ENCODE results near the gene DEPDC4. TPM values are rescaled to one million over a fixed set of nuclear protein-coding genes. Genes with fewer than 3 reads are reported as not detected.

Gene DEPDC4
- total and polyA plus RNA-seq, 2 of the 13 experiments (the other 11 are each of a cell fraction or from before 2014, with no cell fraction given), result 2.2 to 5.7 TPM

DNA sequence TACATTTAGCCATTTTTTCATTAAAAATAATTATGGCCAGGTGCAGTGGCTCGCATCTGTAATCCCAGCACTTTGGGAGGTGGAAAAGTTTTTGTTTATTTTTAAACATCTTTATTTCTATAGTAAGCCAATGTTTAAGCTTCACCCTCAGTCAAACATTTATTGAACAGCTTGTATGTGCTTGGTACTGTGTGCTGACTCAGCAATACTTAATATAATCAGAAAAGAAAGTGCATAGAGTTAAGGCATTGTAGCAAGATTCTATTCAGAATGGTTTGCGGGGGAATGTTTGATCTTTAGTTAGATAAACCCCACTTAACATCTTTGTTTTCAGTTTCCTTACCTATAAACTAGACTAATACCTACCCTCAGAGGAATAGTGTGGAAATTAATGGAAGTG, 55.2 kb downstream of the DEPDC4 start:
- Histone ChIP-seq H3K9me3 (ENCODE audit: low read length) (no peaks in the 10 kb centered on the region), H3K27ac (ENCODE audit: extremely low read length, insufficient read depth, low read length) (no peak overlapping the region), H4K20me1 (ENCODE audit: insufficient read depth, low read length) (no peaks in the 10 kb centered on the region), H3K27me3 (ENCODE audit: control insufficient read depth in 1 of 2, insufficient read depth in 2 of 2, low read length in 2 of 2) (no peaks in the 10 kb centered on the region), H3K4me3 (replicated peaks in 1 of 3; ENCODE audit: insufficient read depth in 1 of 3, low read depth in 2 of 3, low read length in 3 of 3) (no peak overlapping the region), H3K36me3 (replicated peaks in 1 of 2; ENCODE audit: control insufficient read depth in 1 of 2, insufficient read depth in 2 of 2, low read length in 2 of 2) (peaks cover 8 to 48% of the 10 kb centered on the region in 2 experiments), H2AFZ (ENCODE audit: low read length) (no peak overlapping the region), H3K4me2 (ENCODE audit: low read depth, low read length) (no peak overlapping the region), H3K79me2 (ENCODE audit: insufficient read depth, low read length) (no peaks in the 10 kb centered on the region), H3K4me1 (ENCODE audit: insufficient read depth, low read length) (peaks cover 39% of the 10 kb centered on the region), H3K9ac (ENCODE audit: insufficient read depth, low read depth, low read length) (no peak overlapping the region)
- peak; percentile 99 for TF ChIP-seq MAFF (IDR thresholded peaks at IDR 0.05; ENCODE audit: low read depth, low read length)
- peak; percentile 99 to 100 for TF ChIP-seq MAFK (conservative IDR thresholded peaks at IDR 0.05 in 1 of 2, IDR thresholded peaks at IDR 0.05 in 1 of 2; ENCODE audit: low read length in 2 of 2)
- TF ChIP-seq KDM4B (CRISPR knock-in tag; IDR thresholded peaks at IDR 0.05), result no peak
- BruUV-seq (replicated peaks), result no TSS peak
- FAIRE-seq (no peak), DNase-seq (ENCODE audit: low spot score) (no peak), ATAC-seq (no peak)
- 95% methylated on average over 2 of the region's 2 CpGs for WGBS (ENCODE audit: low lambda C conversion rate)
- intact Hi-C loops (cut with micrococcal nuclease; ENCODE audit: unreplicated experiment) (no loop called here), in situ Hi-C loops (cut with HindIII; ENCODE audit: extremely low pct_ligation_motif_present, low pct_unique_long_range_greater_than_20kb) (no loop called here)
- CTCF ChIA-PET (ENCODE audit: low intra/inter-chr PET ratio, low total read pairs), result no interaction called here
- POLR2A ChIA-PET, result interaction anchor here (1.7 kb wide), 1 partner anchor 11 kb away, joined by 4 read pairs; the partner anchor contains the start of gene ACTR6

- ChIA-PET POLR2A (no interaction called here), CTCF (ENCODE audit: low intra/inter-chr PET ratio, low total read pairs) (no interaction called here)
- WGBS (ENCODE audit: low lambda C conversion rate), result 95% methylated on average over 5 of the region's 5 CpGs
- Histone ChIP-seq H3K9me3 (ENCODE audit: low read length) (no peaks in the 10 kb centered on the region), H3K4me2 (ENCODE audit: low read depth, low read length) (no peak overlapping the region), H3K4me3 (replicated peaks in 1 of 3; ENCODE audit: insufficient read depth in 1 of 3, low read depth in 2 of 3, low read length in 3 of 3) (no peak overlapping the region), H3K36me3 (replicated peaks in 1 of 2; ENCODE audit: control insufficient read depth in 1 of 2, insufficient read depth in 2 of 2, low read length in 2 of 2) (peaks cover 6 to 42% of the 10 kb centered on the region in 2 experiments), H2AFZ (ENCODE audit: low read length) (no peak overlapping the region), H3K27ac (ENCODE audit: extremely low read length, insufficient read depth, low read length) (no peak overlapping the region), H3K9ac (ENCODE audit: insufficient read depth, low read depth, low read length) (no peak overlapping the region), H3K79me2 (ENCODE audit: insufficient read depth, low read length) (no peaks in the 10 kb centered on the region), H3K27me3 (ENCODE audit: control insufficient read depth in 1 of 2, insufficient read depth in 2 of 2, low read length in 2 of 2) (no peaks in the 10 kb centered on the region), H3K4me1 (ENCODE audit: insufficient read depth, low read length) (peaks cover 18% of the 10 kb centered on the region), H4K20me1 (ENCODE audit: insufficient read depth, low read length) (no peaks in the 10 kb centered on the region)
- DNase-seq (ENCODE audit: low spot score) (no peak), FAIRE-seq (no peak), ATAC-seq (no peak)
- intact Hi-C loops (cut with micrococcal nuclease; ENCODE audit: unreplicated experiment), result no loop called here
- no TSS peak for BruUV-seq (replicated peaks)
- in situ Hi-C loops (cut with HindIII; ENCODE audit: extremely low pct_ligation_motif_present, low pct_unique_long_range_greater_than_20kb), result no loop called here
- TF ChIP-seq ISL2 (CRISPR knock-in tag; IDR thresholded peaks at IDR 0.05) (no peak), ZNF562 (CRISPR knock-in tag; IDR thresholded peaks at IDR 0.05; ENCODE audit: borderline replicate concordance) (no peak)
Observed at GRCh38 chr12:100208834-100209233, 58.0 kb downstream of the DEPDC4 start.
